GM19463 (cell line): ENCODE results near the gene RUNX1.

Experiments
- ATAC-seq: cut with Tn5 transposase; IDR thresholded peaks from one replicate; pipeline ENCODE4 v1.9.1; 2021; ENCODE audit warnings: mild to moderate bottlenecking, moderate library complexity; ENCODE audit not compliant: unreplicated experiment

The RUNX1 gene

GRCh38 chr21:34864370-34865149 lies 184.5 kb downstream of the RUNX1 start:
- ATAC-seq: no peak

DNA sequence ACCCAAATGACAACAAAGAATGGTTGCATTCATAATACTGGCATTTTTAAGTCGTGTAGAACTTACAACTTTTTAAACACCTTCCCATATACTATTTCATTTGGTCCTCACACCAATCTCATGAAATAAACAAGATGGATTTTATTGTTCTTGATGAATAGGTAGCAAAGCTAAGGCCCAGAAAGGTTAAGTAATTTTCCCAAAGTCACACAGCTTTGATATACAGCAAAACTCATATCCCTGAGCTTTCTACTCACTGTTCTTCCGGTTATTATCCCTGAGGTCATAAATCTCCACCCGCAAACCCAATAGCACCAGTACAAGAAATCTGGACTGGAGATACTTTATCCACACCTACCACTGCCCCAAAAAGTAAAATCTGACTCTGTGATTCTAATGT lies 186.2 kb downstream of the RUNX1 start:
- ATAC-seq: no peak

- no peak for ATAC-seq
Observed at GRCh38 chr21:34861258-34861657, 187.8 kb downstream of the RUNX1 start.

DNA sequence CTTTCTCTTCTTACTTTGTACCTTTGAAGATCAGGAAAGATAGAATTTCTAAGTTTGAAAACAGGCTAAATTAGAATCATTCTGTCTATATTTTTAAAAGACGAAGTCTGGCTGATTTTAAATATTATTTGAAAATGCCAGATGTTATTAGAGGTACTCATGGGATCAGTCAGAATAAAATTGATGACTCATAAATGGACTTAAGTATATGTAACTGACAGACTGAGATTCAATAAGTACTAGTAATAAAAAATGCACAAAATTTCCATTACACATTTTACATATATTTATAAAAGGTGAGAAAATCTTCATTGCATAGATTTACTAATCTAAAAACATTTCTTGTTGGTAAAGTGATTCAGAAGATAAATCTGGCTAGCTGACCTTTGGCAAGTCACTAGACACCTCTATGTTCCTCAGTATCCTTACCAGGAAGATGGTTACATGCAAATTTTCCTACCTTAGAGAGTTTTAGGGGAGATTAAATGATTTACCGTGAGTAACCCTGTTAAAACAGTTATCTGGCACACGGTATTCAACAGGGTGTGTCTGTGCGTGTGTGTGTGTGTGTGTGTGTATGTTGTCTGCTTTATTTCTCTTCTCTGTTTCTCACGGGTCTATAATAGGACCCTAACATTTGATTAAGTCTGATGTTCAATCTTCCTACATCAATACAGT lies 189.0 kb downstream of the RUNX1 start:
- ATAC-seq: no peak

GRCh38 chr21:34858559-34858958 lies 190.5 kb downstream of the RUNX1 start:
- no peak for ATAC-seq

- no peak for ATAC-seq
Observed at GRCh38 chr21:34857874-34858273, 191.2 kb downstream of the RUNX1 start.

GRCh38 chr21:34857122-34857713 lies 191.9 kb downstream of the RUNX1 start:
- ATAC-seq: no peak

DNA sequence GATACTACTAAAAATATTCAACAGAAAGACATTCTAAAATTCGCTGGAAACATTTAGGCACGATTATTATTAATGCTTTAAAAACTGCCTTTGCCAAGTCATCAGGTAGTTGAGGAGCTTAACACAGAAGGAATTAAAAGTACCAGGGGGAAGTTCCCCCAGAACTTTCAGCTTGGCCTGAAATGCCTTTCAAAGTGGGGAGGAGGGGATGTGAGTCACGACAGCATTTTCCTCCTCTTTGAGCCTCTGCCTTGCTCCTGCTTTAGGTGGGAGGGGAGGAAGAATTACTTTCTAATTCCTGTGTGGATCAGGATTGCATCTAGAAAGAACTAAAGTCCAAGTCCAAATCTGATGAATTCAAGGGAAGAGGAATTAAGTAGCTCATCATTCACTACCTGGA lies 196.7 kb downstream of the RUNX1 start:
- ATAC-seq: no peak

GRCh38 chr21:34850166-34850690 lies 198.9 kb downstream of the RUNX1 start:
- no peak for ATAC-seq

- no peak for ATAC-seq
Observed at GRCh38 chr21:34846601-34847112, 202.4 kb downstream of the RUNX1 start.

- peak; percentile 89 for ATAC-seq
Observed at GRCh38 chr21:34845521-34846451, 203.3 kb downstream of the RUNX1 start.

DNA sequence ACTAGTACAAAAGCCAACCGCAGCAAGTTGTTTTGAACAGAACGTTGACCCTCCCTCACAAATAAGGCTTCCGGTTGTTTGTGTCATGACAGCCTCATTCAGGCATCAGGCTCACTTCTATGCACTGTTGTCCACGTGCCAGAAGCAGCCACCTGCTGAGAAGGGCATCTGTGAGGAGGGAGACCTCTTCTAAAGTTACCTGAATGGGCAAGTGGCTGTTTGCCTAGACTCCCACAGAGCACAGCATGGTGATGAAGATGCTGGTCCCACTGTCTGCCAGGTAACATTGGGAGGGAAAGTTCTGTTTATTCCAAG lies 204.2 kb downstream of the RUNX1 start:
- no peak for ATAC-seq

GRCh38 chr21:34844013-34844923 lies 204.8 kb downstream of the RUNX1 start:
- ATAC-seq: peak; percentile 47

GRCh38 chr21:34843562-34843961 lies 205.5 kb downstream of the RUNX1 start:
- ATAC-seq: no peak

DNA sequence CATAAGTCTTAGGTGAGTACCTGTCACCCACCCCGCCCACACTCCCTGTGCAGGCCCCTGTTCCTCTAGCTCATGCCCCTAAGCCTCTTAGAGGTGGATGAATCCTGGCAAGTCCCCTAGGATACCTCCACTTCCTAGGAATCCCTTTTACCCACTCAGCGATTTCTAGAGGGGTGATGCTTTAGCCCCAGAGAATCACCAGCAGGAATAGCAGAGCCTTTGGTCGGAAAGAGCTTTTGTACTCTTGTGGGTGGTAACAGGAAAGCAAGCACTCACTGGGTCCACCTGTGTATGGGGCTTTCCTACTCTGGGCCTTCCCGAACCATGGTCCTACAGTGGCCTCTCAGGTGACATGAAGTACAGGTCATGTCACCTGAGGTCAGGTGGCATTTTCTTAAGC lies 207.9 kb downstream of the RUNX1 start:
- ATAC-seq: no peak

DNA sequence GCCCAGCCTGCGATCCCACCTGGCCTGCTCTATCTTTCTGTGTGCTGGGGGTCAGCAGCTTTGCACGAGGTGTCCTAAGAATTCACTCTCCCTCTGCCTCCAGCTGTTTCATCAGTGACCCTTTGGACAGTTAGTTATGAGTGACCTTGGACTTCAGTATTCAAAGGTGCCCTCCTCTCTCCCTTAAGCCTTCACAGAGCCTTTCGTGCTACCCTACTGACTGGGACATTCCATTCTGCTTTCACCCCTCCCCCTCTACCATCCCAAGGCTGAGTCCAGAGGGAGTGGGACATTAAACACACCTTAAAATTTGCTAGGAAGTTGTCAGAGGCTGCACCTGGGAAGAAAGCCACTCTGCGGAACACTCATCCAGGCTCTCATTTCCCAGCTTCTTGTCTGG lies 208.4 kb downstream of the RUNX1 start:
- ATAC-seq: no peak

DNA sequence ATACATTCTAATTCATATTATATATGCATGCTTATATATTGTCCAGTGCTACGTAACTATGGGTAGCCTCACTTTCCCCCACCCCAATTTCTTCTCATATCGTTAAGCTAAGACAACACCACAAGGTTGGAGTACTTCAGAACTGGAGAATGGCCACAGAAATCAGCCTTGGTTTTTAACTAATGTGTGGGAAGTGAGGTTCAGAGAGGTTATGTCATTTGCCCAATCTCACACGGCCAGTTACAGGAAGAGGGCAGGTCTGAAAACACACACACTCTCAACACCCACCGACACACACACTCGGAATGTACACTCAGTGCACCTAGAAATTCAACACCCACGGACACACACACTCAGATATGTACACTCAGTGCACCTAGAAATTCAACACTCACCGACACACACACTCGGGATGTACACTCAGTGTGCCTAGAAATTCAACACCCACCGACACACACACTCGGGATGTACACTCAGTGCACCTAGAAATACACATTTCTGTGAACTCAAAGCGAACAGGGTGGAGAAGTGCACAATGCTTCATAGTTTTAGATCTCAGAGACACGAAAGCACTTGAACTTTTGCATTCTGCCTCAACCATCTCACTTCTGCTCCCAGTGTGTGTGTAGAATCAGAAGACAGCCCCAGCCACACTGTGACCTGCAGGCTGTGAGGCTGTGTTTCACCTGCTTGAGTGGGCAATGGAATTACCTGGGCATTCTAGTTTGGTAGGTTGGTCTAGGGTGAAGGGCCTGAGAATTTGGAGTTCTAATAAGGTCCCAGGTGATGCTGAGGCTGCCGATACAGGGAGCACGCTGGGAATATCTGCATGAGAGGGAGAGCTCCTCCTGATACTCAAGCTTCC lies 209.9 kb downstream of the RUNX1 start:
- ATAC-seq: no peak

- no peak for ATAC-seq
Observed at GRCh38 chr21:34836933-34837505, 212.1 kb downstream of the RUNX1 start.
